HG03575 (cell line): ENCODE data around the gene KLF16.

ENCODE experiments used
- ATAC-seq: cut with Tn5 transposase; IDR thresholded peaks from one replicate; pipeline ENCODE4 v1.9.1; 2021; ENCODE audit not compliant: unreplicated experiment, insufficient number of reproducible peaks, low FRiP score; ENCODE audit errors: extremely low read depth

KLF16 gene

GRCh38 chr19:1816530-1817298, 46.7 kb downstream of the KLF16 start:
- no peak for ATAC-seq

- ATAC-seq = no peak
These were observed 47.5 kb downstream of the KLF16 start for GRCh38 chr19:1815605-1816529.

DNA sequence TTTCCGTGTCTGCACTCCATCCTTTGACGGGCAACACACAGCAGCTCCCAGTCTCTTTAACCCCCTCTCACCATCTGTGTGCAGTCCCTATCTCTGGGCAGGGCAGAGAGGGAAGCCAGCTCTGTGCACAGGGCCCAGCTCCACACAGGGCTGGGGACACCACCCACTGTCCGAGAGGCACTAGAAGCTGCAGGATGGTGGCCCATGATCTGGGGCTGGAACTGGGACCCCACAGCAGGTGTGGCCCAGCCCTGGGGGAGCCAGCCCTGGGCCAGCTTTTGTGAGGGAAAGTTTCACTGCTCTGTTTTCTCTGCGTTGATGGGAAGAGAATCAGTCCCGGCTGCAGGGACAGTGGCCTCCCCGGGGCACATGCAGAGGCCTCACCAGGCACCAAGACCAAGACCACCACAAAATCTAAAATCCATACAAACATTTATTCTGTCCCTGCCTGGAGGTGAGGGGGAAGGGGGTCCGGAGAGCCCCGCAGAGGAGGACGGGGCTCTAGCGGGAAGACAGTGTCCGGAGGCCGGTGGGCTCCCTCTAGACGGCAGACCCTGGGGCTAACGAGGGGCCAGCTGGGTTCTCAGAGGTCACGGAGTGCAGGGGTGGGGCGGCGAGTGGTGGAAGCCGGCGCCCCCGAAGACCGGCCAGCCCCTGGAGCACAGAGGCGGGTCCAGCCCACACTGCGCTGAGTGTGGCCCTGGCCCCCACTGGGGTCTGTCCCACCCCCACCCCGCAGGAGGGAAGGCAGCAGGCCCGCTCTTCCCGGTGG, 48.4 kb downstream of the KLF16 start:
- no peak for ATAC-seq

GRCh38 chr19:1814391-1814790, 49.0 kb downstream of the KLF16 start:
- ATAC-seq = no peak

- ATAC-seq = no peak
These were observed 49.9 kb downstream of the KLF16 start for GRCh38 chr19:1813192-1814182.

GRCh38 chr19:1812426-1813191, 50.8 kb downstream of the KLF16 start:
- ATAC-seq = no peak

DNA sequence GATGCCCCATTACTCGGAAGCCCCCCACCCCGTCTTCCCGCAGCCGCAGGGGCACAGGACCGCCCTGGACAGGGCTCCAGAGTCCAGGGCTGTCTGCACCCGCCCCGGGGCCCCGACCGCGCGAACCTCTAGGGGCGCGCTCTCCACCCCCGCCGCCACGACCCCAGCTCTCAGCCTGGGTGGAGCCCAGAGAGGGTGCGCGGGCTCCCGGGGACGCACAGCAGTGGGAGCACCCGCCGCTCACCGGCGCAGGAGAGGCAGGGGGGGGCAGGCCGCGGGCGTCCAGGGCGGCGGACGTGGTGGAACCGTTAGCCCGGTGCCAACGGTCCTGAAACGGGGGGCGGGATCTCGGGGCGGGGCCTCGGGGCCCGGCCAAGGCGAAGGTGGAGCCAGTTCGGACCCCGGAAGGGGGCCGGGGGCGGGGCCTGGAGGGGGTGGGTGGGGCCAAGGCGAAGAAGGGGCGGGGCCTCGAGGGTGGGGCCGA, 51.4 kb downstream of the KLF16 start, which contains the start of gene ATP8B3:
TSS of gene ATP8B3 (minus strand) at position 335 of the 484 bp plus-strand sequence. CDS start 540 bp downstream, outside the sequence.
- ATAC-seq = no peak

GRCh38 chr19:1811472-1811894, 51.9 kb downstream of the KLF16 start:
- no peak for ATAC-seq

DNA sequence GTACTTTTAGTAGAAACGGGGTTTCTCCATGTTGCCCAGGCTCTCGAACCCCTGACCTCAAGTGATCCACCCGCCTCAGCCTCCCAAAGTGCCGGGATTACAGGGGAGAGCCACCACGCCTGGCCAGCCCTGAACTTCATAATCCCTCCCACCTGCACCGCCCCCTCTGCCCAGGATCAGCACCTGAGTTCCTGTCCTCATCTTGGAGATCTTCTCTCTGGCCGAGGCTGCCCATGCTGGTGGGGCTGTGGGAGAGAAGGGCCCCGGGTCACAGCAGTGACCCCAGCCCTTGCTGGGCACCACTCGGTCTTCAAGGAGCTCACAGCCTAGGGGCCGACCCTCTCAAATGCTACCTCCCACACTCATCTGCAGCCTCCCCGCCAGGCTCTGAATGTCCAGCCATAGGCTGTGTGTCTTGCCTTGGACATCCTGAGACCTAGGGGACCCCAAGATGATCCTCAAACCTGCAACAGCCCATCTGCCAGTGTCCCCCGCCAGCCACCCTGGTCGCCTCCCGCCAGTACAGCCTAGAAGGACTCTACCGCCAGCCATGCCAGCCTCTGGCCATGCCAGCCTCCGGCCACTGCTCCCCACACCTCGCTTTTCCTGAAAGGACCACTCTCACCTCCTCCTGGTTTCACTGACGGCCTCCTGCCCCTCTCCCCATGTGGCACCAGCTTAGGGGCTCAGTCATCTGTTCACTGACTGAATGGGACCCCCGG, 52.8 kb downstream of the KLF16 start:
- no peak for ATAC-seq

DNA sequence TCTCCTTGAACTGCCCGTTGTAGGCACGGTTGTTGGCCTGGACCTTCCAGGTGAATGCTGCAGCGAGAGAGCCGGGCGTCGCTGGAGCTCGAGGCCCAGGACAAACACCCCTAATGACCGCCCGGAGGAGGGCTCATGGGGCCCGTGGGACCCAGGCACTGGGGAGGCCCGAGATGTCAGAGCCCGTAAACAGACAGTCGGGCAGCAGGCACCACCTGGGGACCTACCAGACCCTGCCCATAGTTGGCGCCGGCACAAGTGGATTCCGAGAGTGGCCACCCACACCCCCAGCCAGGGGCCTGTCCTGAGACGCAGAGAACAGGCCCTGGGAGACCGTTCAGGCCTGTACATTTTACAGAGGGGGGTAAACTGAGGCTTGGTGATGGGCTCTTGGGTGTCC, 53.7 kb downstream of the KLF16 start:
- ATAC-seq = no peak

- ATAC-seq = no peak
These were observed 55.0 kb downstream of the KLF16 start for GRCh38 chr19:1808395-1808731.

DNA sequence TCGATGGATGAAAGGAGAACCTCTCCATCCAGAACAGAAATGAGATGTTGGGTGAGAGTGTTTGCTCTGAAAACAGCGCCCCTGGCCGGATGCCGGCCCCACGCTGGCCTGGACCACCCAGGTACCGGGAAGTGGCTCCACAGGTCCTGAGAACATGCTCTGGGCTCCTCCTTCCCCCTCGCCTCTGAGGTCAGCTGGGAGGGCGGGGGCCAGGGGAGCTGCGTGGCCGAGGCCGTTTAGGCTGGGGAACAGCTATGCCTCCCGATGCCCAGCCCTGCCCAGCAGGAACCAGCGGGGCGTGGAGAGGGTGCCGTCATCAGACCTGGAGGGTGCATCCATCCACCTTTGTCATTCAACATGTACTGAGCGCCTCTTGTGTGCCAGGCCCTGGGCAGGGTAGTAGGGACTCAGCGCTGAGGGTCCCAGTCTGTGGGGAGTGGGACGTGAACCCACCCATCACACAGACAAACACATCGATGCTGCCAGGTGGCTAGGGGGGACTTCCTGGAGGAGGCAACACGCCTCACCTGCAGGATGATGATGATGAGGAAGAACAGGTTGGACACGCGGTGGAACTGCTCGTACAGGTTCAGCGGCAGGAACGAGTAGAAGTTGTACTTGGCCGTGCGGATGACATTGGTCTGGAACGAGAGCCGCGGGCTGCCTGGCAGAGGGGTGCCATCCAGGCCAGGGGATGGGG, 55.5 kb downstream of the KLF16 start:
- ATAC-seq = no peak

GRCh38 chr19:1807030-1807694, 56.2 kb downstream of the KLF16 start:
- no peak for ATAC-seq

DNA sequence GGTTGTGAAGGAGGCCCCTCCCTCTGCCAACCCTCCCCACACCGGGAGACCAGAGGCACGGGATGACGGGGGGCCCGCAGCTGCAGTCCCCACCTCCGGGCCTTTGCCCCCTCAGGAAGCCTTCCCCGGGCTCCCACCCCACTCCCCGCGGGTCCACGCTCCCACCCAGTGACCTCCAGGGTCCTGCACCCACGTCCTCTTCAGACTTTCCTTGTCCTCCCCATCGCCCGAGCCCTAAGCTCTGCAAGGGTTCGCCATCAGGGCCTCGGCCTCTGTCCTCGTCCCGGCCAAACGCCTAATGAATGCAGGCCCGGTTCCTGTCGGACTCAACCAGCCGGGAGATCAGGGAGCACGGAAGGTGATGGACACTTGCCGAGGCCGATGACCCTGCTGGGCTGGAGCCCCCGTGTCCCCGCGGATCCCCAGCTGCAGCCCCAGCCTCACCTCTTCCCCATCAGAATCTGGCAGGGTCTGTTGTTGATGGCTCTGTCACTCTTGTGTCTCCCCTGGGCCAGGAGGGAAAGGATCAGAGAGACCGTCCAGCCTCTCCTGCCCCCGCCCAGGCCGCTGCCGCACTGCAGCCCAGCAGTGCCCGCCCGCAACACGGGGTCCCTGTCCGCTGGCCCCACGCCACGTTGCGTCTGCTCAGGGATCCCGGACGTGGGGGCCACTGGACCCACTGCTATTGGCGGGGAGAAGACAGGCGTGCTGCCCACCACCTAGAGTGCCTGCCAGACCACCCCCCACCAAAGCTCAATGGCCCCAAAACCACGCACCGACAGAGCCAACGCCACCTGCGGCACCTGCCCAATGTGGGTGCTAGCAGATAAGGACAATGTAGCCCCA, 57.0 kb downstream of the KLF16 start:
- ATAC-seq = no peak
